ENCODE data around the gene ULK4.
"Not testable (repeated sequence)": the region's sequence is repeated elsewhere in the genome, so short reads cannot be mapped to it uniquely, and the experiment has no call there.

ULK4 gene

DNA sequence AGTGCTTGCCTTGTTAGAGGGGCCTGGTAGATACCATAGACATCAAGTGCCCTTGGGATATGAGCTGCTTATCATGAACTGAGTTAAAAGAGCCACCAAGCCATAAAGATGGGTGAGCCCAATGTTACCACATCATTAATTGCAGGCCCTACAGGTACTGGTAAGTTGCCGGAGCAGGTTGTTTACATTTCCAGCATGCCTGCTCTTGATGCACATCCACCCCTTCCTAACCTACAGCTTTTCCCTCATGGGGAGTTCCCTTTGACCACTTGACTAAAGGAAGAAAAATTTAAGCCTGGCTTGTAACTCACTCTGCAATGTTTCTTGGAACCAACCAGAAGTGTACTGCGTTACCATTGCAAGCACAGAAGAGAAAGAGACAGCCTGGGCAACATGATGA is 24.7 kb upstream of the ULK4 start:
- Histone ChIP-seq H3K4me3 (ENCODE audit: low read length, poor library complexity, severe bottlenecking) (no peak overlapping the region), H3K9me3 (ENCODE audit: insufficient read depth, low read depth, low read length) (no peaks in the 10 kb centered on the region), H2AFZ (ENCODE audit: low read length) (no peak overlapping the region), H3K4me1 (ENCODE audit: insufficient read depth, low read length, poor library complexity, severe bottlenecking) (no peaks in the 10 kb centered on the region), H3K9me2 (replicated peaks; ENCODE audit: low read depth, low read length) (no peaks in the 10 kb centered on the region), H3K9ac (ENCODE audit: low read depth, low read length, poor library complexity, severe bottlenecking) (no peak overlapping the region), H3K79me2 (ENCODE audit: insufficient read depth, low read length) (no peaks in the 10 kb centered on the region), H4K20me1 (ENCODE audit: insufficient read depth, low read length, poor library complexity, severe bottlenecking) (no peaks in the 10 kb centered on the region), H3K36me3 (ENCODE audit: insufficient read depth, low read length) (no peaks in the 10 kb centered on the region), H3K4me2 (ENCODE audit: low read depth, low read length, poor library complexity, severe bottlenecking) (no peak overlapping the region), H3K27me3 (ENCODE audit: insufficient read depth, low read length, poor library complexity, severe bottlenecking) (no peaks in the 10 kb centered on the region), H3F3A (ENCODE audit: low read depth) (no peaks in the 10 kb centered on the region)
- TF ChIP-seq CTCF (conservative IDR thresholded peaks at IDR 0.05; ENCODE audit: low read length) (no peak), EZH2phosphoT487 (IDR thresholded peaks at IDR 0.05; ENCODE audit: borderline replicate concordance) (no peak)

- Histone ChIP-seq H3K9ac (ENCODE audit: low read depth, low read length, poor library complexity, severe bottlenecking) (no peak overlapping the region), H2AFZ (ENCODE audit: low read length) (no peak overlapping the region), H4K20me1 (ENCODE audit: insufficient read depth, low read length, poor library complexity, severe bottlenecking) (no peaks in the 10 kb centered on the region), H3K4me3 (ENCODE audit: low read length, poor library complexity, severe bottlenecking) (no peak overlapping the region), H3K4me2 (ENCODE audit: low read depth, low read length, poor library complexity, severe bottlenecking) (no peak overlapping the region), H3K36me3 (ENCODE audit: insufficient read depth, low read length) (no peaks in the 10 kb centered on the region), H3K9me2 (replicated peaks; ENCODE audit: low read depth, low read length) (no peaks in the 10 kb centered on the region), H3K79me2 (ENCODE audit: insufficient read depth, low read length) (no peaks in the 10 kb centered on the region), H3K4me1 (ENCODE audit: insufficient read depth, low read length, poor library complexity, severe bottlenecking) (no peaks in the 10 kb centered on the region), H3K9me3 (ENCODE audit: insufficient read depth, low read depth, low read length) (no peaks in the 10 kb centered on the region), H3F3A (ENCODE audit: low read depth) (no peaks in the 10 kb centered on the region), H3K27me3 (ENCODE audit: insufficient read depth, low read length, poor library complexity, severe bottlenecking) (no peaks in the 10 kb centered on the region)
- no peak for TF ChIP-seq EZH2phosphoT487 (IDR thresholded peaks at IDR 0.05; ENCODE audit: borderline replicate concordance)
- no peak for TF ChIP-seq CTCF (conservative IDR thresholded peaks at IDR 0.05; ENCODE audit: low read length)
Observed at GRCh38 chr3:41985018-41985417, 23.1 kb upstream of the ULK4 start.

DNA sequence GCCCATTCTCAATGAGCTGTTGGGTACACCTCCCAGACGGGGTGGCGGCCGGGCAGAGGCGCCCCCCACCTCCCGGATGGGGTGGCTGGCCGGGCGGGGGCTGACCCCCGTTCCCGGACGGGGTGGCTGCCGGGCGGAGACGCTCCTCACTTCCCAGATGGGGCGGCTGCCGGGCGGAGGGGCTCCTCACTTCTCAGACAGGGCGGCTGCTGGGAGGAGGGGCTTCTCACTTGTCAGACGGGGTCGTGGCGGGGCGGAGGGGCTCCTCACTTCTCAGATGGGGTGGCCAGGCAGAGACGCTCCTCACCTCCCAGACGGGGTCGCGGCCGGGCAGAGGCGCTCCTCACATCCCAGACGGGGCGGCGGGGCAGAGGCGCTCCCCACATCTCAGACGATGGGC is 21.2 kb upstream of the ULK4 start:
- H2AFZ ChIP-seq (ENCODE audit: low read length); H3F3A ChIP-seq (ENCODE audit: low read depth); H3K79me2 ChIP-seq (ENCODE audit: insufficient read depth, low read length); H3K4me2 ChIP-seq (ENCODE audit: low read depth, low read length, poor library complexity, severe bottlenecking); H3K27me3 ChIP-seq (ENCODE audit: insufficient read depth, low read length, poor library complexity, severe bottlenecking); H3K9me3 ChIP-seq (ENCODE audit: insufficient read depth, low read depth, low read length); H3K9ac ChIP-seq (ENCODE audit: low read depth, low read length, poor library complexity, severe bottlenecking); H3K4me1 ChIP-seq (ENCODE audit: insufficient read depth, low read length, poor library complexity, severe bottlenecking); H3K9me2 ChIP-seq (replicated peaks; ENCODE audit: low read depth, low read length); H3K36me3 ChIP-seq (ENCODE audit: insufficient read depth, low read length); H3K4me3 ChIP-seq (ENCODE audit: low read length, poor library complexity, severe bottlenecking); H4K20me1 ChIP-seq (ENCODE audit: insufficient read depth, low read length, poor library complexity, severe bottlenecking): not testable (repeated sequence)

- H4K20me1 ChIP-seq (ENCODE audit: insufficient read depth, low read length, poor library complexity, severe bottlenecking); H3K4me2 ChIP-seq (ENCODE audit: low read depth, low read length, poor library complexity, severe bottlenecking); H3K36me3 ChIP-seq (ENCODE audit: insufficient read depth, low read length); H3K79me2 ChIP-seq (ENCODE audit: insufficient read depth, low read length); H3K9ac ChIP-seq (ENCODE audit: low read depth, low read length, poor library complexity, severe bottlenecking); H3K4me1 ChIP-seq (ENCODE audit: insufficient read depth, low read length, poor library complexity, severe bottlenecking); H3K9me3 ChIP-seq (ENCODE audit: insufficient read depth, low read depth, low read length); H3K9me2 ChIP-seq (replicated peaks; ENCODE audit: low read depth, low read length); H3K4me3 ChIP-seq (ENCODE audit: low read length, poor library complexity, severe bottlenecking); H3K27me3 ChIP-seq (ENCODE audit: insufficient read depth, low read length, poor library complexity, severe bottlenecking); H3F3A ChIP-seq (ENCODE audit: low read depth); H2AFZ ChIP-seq (ENCODE audit: low read length): not testable (repeated sequence)
Observed at GRCh38 chr3:41977401-41977800, 15.5 kb upstream of the ULK4 start.
